Erythroblast (primary cell): Measurements from ENCODE around the gene LRMDA.

ENCODE experiments used
- GATA1 ChIP-seq: IDR thresholded peaks from 2 replicates; pipeline ENCODE4 v1.6.1; 2011; ENCODE audit warnings: low read depth, mild to moderate bottlenecking, control low read depth, low read length, moderate library complexity
- POLR2A ChIP-seq: IDR thresholded peaks from 2 replicates; pipeline ENCODE4 v1.6.1; 2011; ENCODE audit warnings: mild to moderate bottlenecking, low read length

- TF ChIP-seq POLR2A (no peak), GATA1 (no peak)
Measured at GRCh38 chr10:76491216-76491615, 1059.8 kb downstream of the LRMDA start.
